ENCODE results near the gene ZNF280B.
"Not testable (repeated sequence)": the region's sequence is repeated elsewhere in the genome, so short reads cannot be mapped to it uniquely, and the experiment has no call there.

ZNF280B gene

DNA sequence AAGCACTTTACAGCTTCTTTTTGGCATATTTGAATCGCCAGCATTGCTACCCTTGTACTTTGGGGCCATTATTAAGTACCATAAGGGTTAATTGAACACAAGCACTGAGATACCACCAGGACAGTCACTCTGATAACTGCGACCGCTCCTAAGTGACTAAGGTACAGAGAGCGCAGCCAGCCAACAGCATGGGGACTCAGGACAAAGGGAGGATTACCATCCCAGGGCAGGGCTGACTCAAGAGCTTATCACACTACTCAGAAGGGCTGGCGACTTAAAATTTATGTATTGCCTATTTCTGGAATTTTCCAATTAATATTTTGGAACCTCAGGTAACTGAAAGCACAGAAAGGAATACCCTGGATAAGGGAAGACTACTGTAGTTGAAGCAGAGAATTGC is 11.0 kb upstream of the ZNF280B start:
- TF ChIP-seq CTCF (IDR thresholded peaks at IDR 0.05; ENCODE audit: insufficient read depth, low read length, poor library complexity, severe bottlenecking): no peak
- no peak for DNase-seq (ENCODE audit: extremely low read depth, insufficient read length)
- H3K36me3 ChIP-seq (ENCODE audit: control insufficient read depth, insufficient read depth, low read length): no peaks in the 10 kb centered on the region
- H3K27me3 ChIP-seq (replicated peaks; ENCODE audit: control insufficient read depth, insufficient read depth, low read length): no peaks in the 10 kb centered on the region
- no peak overlapping the region for H3K4me3 ChIP-seq (replicated peaks; ENCODE audit: low read depth, low read length)

DNA sequence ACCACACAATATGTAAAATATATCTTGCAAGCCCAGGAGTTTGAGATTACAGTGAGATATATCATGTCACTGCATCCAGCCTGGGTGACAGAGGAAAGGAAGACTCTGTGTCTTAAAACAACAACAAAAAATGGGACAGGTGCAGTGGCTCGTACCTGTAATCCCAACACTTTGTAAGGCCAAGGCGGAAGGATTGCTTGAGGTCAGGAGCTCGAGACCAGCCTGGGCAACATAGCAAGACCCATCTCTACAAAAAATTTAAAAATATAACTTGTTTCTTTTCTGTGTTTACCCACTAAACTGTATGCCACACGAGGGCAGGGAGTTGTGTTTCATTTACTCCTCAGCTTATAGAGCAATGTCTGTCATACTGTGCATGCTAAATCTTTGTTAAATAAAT is 8.4 kb upstream of the ZNF280B start:
- no peak for DNase-seq (ENCODE audit: extremely low read depth, insufficient read length)
- TF ChIP-seq CTCF (IDR thresholded peaks at IDR 0.05; ENCODE audit: insufficient read depth, low read length, poor library complexity, severe bottlenecking): no peak
- Histone ChIP-seq H3K27me3 (replicated peaks; ENCODE audit: control insufficient read depth, insufficient read depth, low read length) (no peaks in the 10 kb centered on the region), H3K4me3 (replicated peaks; ENCODE audit: low read depth, low read length) (no peak overlapping the region), H3K36me3 (ENCODE audit: control insufficient read depth, insufficient read depth, low read length) (no peaks in the 10 kb centered on the region)

DNA sequence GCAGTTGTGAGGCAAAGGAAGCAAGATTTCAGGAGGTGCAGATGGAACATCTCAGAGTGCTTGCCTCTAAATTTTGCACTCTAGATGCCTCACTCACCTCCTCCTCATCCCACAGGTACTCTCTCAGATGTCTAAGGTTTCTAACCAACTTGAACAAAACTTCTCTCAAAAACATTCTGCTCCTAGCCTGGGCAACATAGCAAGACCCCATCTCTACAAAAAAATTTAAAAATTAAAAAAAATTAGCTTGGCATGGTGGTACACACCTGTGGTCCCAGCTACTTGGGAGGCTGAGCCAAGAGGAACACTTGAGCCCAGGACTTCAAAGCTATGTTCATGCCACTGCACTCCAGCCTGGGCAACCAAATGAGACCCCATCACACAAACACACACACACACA is 7.3 kb upstream of the ZNF280B start:
- DNase-seq (ENCODE audit: extremely low read depth, insufficient read length): no peak
- Histone ChIP-seq H3K4me3 (replicated peaks; ENCODE audit: low read depth, low read length) (no peak overlapping the region), H3K36me3 (ENCODE audit: control insufficient read depth, insufficient read depth, low read length) (no peaks in the 10 kb centered on the region), H3K27me3 (replicated peaks; ENCODE audit: control insufficient read depth, insufficient read depth, low read length) (no peaks in the 10 kb centered on the region)
- no peak for TF ChIP-seq CTCF (IDR thresholded peaks at IDR 0.05; ENCODE audit: insufficient read depth, low read length, poor library complexity, severe bottlenecking)

- H3K27me3 ChIP-seq (replicated peaks; ENCODE audit: control insufficient read depth, insufficient read depth, low read length); DNase-seq (ENCODE audit: extremely low read depth, insufficient read length); H3K4me3 ChIP-seq (replicated peaks; ENCODE audit: low read depth, low read length); H3K36me3 ChIP-seq (ENCODE audit: control insufficient read depth, insufficient read depth, low read length): not testable (repeated sequence)
Observed at GRCh38 chr22:22514431-22514830, 5.9 kb upstream of the ZNF280B start.

GRCh38 chr22:22513619-22514018 is 5.1 kb upstream of the ZNF280B start:
- Histone ChIP-seq H3K27me3 (replicated peaks; ENCODE audit: control insufficient read depth, insufficient read depth, low read length) (no peaks in the 10 kb centered on the region), H3K4me3 (replicated peaks; ENCODE audit: low read depth, low read length) (no peak overlapping the region), H3K36me3 (ENCODE audit: control insufficient read depth, insufficient read depth, low read length) (no peaks in the 10 kb centered on the region)
- TF ChIP-seq CTCF (IDR thresholded peaks at IDR 0.05; ENCODE audit: insufficient read depth, low read length, poor library complexity, severe bottlenecking): no peak
- no peak for DNase-seq (ENCODE audit: extremely low read depth, insufficient read length)

GRCh38 chr22:22512951-22513350 is 4.4 kb upstream of the ZNF280B start:
- Histone ChIP-seq H3K36me3 (ENCODE audit: control insufficient read depth, insufficient read depth, low read length) (no peaks in the 10 kb centered on the region), H3K4me3 (replicated peaks; ENCODE audit: low read depth, low read length) (no peak overlapping the region), H3K27me3 (replicated peaks; ENCODE audit: control insufficient read depth, insufficient read depth, low read length) (no peaks in the 10 kb centered on the region)
- DNase-seq (ENCODE audit: extremely low read depth, insufficient read length): no peak
- no peak for TF ChIP-seq CTCF (IDR thresholded peaks at IDR 0.05; ENCODE audit: insufficient read depth, low read length, poor library complexity, severe bottlenecking)

DNA sequence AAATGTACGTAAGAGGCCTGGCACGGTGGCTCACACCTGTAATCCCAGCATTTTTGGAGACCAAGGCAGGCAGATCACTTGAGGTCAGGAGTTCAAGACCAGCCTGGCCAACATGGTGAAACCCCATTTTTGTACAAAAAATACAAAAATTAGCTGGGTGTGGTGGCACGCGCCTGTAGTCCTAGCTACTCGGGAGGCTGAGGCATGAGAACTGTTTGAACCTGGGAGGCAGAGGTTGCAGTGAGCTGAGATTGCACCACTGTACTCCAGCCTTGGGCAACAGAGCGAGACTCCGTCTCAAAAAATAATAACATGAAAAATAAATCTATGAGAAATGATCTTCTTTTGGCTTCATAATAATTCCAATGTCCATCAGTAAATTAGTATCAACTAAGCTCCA is 2.3 kb upstream of the ZNF280B start:
- not testable (repeated sequence) for H3K4me3 ChIP-seq (replicated peaks; ENCODE audit: low read depth, low read length); H3K36me3 ChIP-seq (ENCODE audit: control insufficient read depth, insufficient read depth, low read length); H3K27me3 ChIP-seq (replicated peaks; ENCODE audit: control insufficient read depth, insufficient read depth, low read length); DNase-seq (ENCODE audit: extremely low read depth, insufficient read length)

- not testable (repeated sequence) for H3K36me3 ChIP-seq (ENCODE audit: control insufficient read depth, insufficient read depth, low read length); H3K4me3 ChIP-seq (replicated peaks; ENCODE audit: low read depth, low read length); DNase-seq (ENCODE audit: extremely low read depth, insufficient read length)
Observed at GRCh38 chr22:22509912-22510311, 1.4 kb upstream of the ZNF280B start.

More at GRCh38 chr22:22509912-22510311, 1.4 kb upstream of the ZNF280B start:
- not testable (repeated sequence) for H3K27me3 ChIP-seq (replicated peaks; ENCODE audit: control insufficient read depth, insufficient read depth, low read length)

All from GM06990 (cell line).